HepG2 (cell line): ENCODE results near the gene SERPINA3. TPM values are rescaled to one million over a fixed set of nuclear protein-coding genes. Genes with fewer than 3 reads are reported as not detected.

Source experiments
- ASH2L ChIP-seq: fragments of 300-600, 200-600 bp; sonication (generic); IDR thresholded peaks from 2 replicates; pipeline ENCODE4 v1.7.0; 2017; ENCODE audit warnings: low read depth, mild to moderate bottlenecking, moderate library complexity, mixed read lengths, low read length; ENCODE audit not compliant: insufficient read length
- CREB3 ChIP-seq: sonication (generic); formaldehyde crosslinking; IDR thresholded peaks from 2 replicates; pipeline ENCODE4 v1.5.0; 2020; ENCODE audit warnings: missing genetic modification reagents
- HIC2 ChIP-seq: sonication (generic); formaldehyde crosslinking; IDR thresholded peaks from 2 replicates; pipeline ENCODE4 v1.9.0; 2022; ENCODE audit warnings: low read depth, missing genetic modification reagents
- MEIS1 ChIP-seq: sonication (generic); formaldehyde crosslinking; IDR thresholded peaks from 2 replicates; pipeline ENCODE4 v1.9.0; 2021; ENCODE audit warnings: mild to moderate bottlenecking, missing genetic modification reagents, moderate library complexity, borderline replicate concordance
- PREB ChIP-seq: sonication (generic); formaldehyde crosslinking; IDR thresholded peaks from 2 replicates; pipeline ENCODE4 v1.4.0; 2020; ENCODE audit warnings: missing genetic modification reagents
- ZNF441 ChIP-seq: sonication (generic); formaldehyde crosslinking; IDR thresholded peaks from 2 replicates; pipeline ENCODE4 v1.7.0; 2021; ENCODE audit warnings: missing genetic modification reagents, borderline replicate concordance
- ZNF670 ChIP-seq: sonication (generic); formaldehyde crosslinking; IDR thresholded peaks from 2 replicates; pipeline ENCODE4 v1.8.0; 2022; ENCODE audit warnings: mild to moderate bottlenecking, missing genetic modification reagents, borderline replicate concordance
- polyA plus RNA-seq, 8 experiments: library from polyadenylated mRNA; depleted of rRNA in 3 of 8; stranded (reverse) in 7 of 8; unstranded in 1 of 8; fragments of >200 nt; fragmentation: Illumina TruSeq in 4 of 8; extraction: Trizol in 4 of 8; gene quantifications; 2 replicates each; pipeline versions ENCODE4 v1.2.1 to v1.2.3, GENCODE V29; 2011 to 2016; ENCODE audit warnings: low read depth in 4 of 8, missing spikeins in 1 of 8, mixed read lengths in 1 of 8; ENCODE audit not compliant: insufficient read depth in 1 of 8
- total RNA-seq, 5 experiments: library from RNA; depleted of rRNA; stranded (reverse); fragments of >200 nt; fragmentation: Illumina TruSeq; extraction: Trizol; gene quantifications; 2 replicates each; pipeline ENCODE4 v1.2.3, GENCODE V29; 2016; ENCODE audit warnings: low read depth in 1 of 5
- TF ChIP-seq, protein P1 (sequence below): sonication (generic); formaldehyde crosslinking; conservative IDR thresholded peaks from 2 replicates; pipeline ENCODE4 v1.4.0; 2020; ENCODE audit warnings: missing genetic modification reagents
- TF ChIP-seq, protein P2 (sequence below): conservative IDR thresholded peaks from 2 replicates; pipeline ENCODE4 v1.6.1; 2018; ENCODE audit warnings: missing genetic modification reagents
- TF ChIP-seq, protein P3 (sequence below): sonication (generic); formaldehyde crosslinking; IDR thresholded peaks from 2 replicates; pipeline ENCODE4 v1.8.0; 2022; ENCODE audit warnings: mild to moderate bottlenecking, missing genetic modification reagents
- TF ChIP-seq, protein P4 (sequence below): sonication (generic); formaldehyde crosslinking; IDR thresholded peaks from 2 replicates; pipeline ENCODE4 v1.4.0; 2020; ENCODE audit warnings: mild to moderate bottlenecking, missing genetic modification reagents

The SERPINA3 gene
- total and polyA plus RNA-seq, 2 of the 13 experiments (the other 11 are each of a cell fraction or from before 2014, with no cell fraction given): 825 to 2,200 TPM

- TF ChIP-seq, protein P1, sequence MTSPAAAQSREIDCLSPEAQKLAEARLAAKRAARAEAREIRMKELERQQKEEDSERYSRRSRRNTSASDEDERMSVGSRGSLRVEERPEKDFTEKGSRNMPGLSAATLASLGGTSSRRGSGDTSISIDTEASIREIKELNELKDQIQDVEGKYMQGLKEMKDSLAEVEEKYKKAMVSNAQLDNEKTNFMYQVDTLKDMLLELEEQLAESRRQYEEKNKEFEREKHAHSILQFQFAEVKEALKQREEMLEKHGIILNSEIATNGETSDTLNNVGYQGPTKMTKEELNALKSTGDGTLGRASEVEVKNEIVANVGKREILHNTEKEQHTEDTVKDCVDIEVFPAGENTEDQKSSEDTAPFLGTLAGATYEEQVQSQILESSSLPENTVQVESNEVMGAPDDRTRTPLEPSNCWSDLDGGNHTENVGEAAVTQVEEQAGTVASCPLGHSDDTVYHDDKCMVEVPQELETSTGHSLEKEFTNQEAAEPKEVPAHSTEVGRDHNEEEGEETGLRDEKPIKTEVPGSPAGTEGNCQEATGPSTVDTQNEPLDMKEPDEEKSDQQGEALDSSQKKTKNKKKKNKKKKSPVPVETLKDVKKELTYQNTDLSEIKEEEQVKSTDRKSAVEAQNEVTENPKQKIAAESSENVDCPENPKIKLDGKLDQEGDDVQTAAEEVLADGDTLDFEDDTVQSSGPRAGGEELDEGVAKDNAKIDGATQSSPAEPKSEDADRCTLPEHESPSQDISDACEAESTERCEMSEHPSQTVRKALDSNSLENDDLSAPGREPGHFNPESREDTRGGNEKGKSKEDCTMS (CRISPR knock-in tag): no peak
- TF ChIP-seq CREB3 (CRISPR knock-in tag) (peak; percentile 72; the same call in 1 of the 2 replicates), ASH2L (peak; percentile 43), HIC2 (peak; percentile 33; the same call in 1 of the 2 replicates), ZNF441 (peak; percentile 29; the same call in 1 of the 2 replicates), MEIS1 (peak; percentile 70), ZNF670 (CRISPR knock-in tag) (no peak), PREB (CRISPR knock-in tag) (no peak)
- TF ChIP-seq, protein P2, sequence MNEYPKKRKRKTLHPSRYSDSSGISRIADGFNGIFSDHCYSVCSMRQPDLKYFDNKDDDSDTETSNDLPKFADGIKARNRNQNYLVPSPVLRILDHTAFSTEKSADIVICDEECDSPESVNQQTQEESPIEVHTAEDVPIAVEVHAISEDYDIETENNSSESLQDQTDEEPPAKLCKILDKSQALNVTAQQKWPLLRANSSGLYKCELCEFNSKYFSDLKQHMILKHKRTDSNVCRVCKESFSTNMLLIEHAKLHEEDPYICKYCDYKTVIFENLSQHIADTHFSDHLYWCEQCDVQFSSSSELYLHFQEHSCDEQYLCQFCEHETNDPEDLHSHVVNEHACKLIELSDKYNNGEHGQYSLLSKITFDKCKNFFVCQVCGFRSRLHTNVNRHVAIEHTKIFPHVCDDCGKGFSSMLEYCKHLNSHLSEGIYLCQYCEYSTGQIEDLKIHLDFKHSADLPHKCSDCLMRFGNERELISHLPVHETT (CRISPR knock-in tag): no peak
- TF ChIP-seq, protein P3, sequence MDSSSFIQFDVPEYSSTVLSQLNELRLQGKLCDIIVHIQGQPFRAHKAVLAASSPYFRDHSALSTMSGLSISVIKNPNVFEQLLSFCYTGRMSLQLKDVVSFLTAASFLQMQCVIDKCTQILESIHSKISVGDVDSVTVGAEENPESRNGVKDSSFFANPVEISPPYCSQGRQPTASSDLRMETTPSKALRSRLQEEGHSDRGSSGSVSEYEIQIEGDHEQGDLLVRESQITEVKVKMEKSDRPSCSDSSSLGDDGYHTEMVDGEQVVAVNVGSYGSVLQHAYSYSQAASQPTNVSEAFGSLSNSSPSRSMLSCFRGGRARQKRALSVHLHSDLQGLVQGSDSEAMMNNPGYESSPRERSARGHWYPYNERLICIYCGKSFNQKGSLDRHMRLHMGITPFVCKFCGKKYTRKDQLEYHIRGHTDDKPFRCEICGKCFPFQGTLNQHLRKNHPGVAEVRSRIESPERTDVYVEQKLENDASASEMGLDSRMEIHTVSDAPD: peak; percentile 76; the same call in 1 of the 2 replicates
- TF ChIP-seq, protein P4, sequence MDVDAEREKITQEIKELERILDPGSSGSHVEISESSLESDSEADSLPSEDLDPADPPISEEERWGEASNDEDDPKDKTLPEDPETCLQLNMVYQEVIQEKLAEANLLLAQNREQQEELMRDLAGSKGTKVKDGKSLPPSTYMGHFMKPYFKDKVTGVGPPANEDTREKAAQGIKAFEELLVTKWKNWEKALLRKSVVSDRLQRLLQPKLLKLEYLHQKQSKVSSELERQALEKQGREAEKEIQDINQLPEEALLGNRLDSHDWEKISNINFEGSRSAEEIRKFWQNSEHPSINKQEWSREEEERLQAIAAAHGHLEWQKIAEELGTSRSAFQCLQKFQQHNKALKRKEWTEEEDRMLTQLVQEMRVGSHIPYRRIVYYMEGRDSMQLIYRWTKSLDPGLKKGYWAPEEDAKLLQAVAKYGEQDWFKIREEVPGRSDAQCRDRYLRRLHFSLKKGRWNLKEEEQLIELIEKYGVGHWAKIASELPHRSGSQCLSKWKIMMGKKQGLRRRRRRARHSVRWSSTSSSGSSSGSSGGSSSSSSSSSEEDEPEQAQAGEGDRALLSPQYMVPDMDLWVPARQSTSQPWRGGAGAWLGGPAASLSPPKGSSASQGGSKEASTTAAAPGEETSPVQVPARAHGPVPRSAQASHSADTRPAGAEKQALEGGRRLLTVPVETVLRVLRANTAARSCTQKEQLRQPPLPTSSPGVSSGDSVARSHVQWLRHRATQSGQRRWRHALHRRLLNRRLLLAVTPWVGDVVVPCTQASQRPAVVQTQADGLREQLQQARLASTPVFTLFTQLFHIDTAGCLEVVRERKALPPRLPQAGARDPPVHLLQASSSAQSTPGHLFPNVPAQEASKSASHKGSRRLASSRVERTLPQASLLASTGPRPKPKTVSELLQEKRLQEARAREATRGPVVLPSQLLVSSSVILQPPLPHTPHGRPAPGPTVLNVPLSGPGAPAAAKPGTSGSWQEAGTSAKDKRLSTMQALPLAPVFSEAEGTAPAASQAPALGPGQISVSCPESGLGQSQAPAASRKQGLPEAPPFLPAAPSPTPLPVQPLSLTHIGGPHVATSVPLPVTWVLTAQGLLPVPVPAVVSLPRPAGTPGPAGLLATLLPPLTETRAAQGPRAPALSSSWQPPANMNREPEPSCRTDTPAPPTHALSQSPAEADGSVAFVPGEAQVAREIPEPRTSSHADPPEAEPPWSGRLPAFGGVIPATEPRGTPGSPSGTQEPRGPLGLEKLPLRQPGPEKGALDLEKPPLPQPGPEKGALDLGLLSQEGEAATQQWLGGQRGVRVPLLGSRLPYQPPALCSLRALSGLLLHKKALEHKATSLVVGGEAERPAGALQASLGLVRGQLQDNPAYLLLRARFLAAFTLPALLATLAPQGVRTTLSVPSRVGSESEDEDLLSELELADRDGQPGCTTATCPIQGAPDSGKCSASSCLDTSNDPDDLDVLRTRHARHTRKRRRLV (CRISPR knock-in tag): peak; percentile 60; the same call in 1 of the 2 replicates
Measured at GRCh38 chr14:94598816-94599655, 13.2 kb upstream of the SERPINA3 start (continued).
